Astrocyte (in vitro differentiated cells and primary cell): Measurements from ENCODE around the gene ROR1. TPM values are rescaled to one million over a fixed set of nuclear protein-coding genes. Genes with fewer than 3 reads are reported as not detected.

ENCODE experiments used
- DNase-seq: peaks from one replicate; pipeline ENCODE4 v3.0.0-alpha.2; 2010; ENCODE audit warnings: low read depth
- FAIRE-seq: peaks from 2 replicates; lab custom pipeline; 2011; peaks lifted over from hg19 to GRCh38; lab: Jason Lieb, UNC
- H2AFZ ChIP-seq: 2 replicates; pipeline ENCODE4 v1.6.0; 2012; ENCODE audit warnings: low read depth, low read length, inconsistent platforms
- H3K27ac ChIP-seq: 2 replicates; pipeline ENCODE4 v1.5.1; 2011; ENCODE audit warnings: low read depth, low read length, inconsistent platforms
- H3K27me3 ChIP-seq: 2 replicates; pipeline ENCODE4 v1.6.0; 2011; ENCODE audit warnings: low read length, inconsistent platforms; ENCODE audit not compliant: insufficient read depth
- H3K36me3 ChIP-seq: 2 replicates; pipeline ENCODE4 v1.5.1; 2011; ENCODE audit warnings: low read length, inconsistent platforms; ENCODE audit not compliant: insufficient read depth
- H3K4me1 ChIP-seq: 2 replicates; pipeline ENCODE4 v1.5.1; 2011; ENCODE audit warnings: low read length, inconsistent platforms; ENCODE audit not compliant: insufficient read depth
- H3K4me2 ChIP-seq: 2 replicates; pipeline ENCODE4 v1.6.0; 2012; ENCODE audit warnings: low read length, inconsistent platforms
- H3K4me3 ChIP-seq: 2 replicates; pipeline ENCODE4 v1.5.1; 2011; ENCODE audit warnings: low read depth, mild to moderate bottlenecking, low read length, inconsistent platforms; ENCODE audit not compliant: insufficient read depth
- H3K79me2 ChIP-seq: 2 replicates; pipeline ENCODE4 v1.6.0; 2012; ENCODE audit warnings: mild to moderate bottlenecking, low read length, inconsistent platforms; ENCODE audit not compliant: insufficient read depth
- H3K9ac ChIP-seq: 2 replicates; pipeline ENCODE4 v1.6.0; 2012; ENCODE audit warnings: mild to moderate bottlenecking, low read length, inconsistent platforms
- H3K9me3 ChIP-seq: 2 replicates; pipeline ENCODE4 v1.5.1; 2012; ENCODE audit warnings: low read depth, mild to moderate bottlenecking, low read length, inconsistent platforms; ENCODE audit not compliant: insufficient read depth
- H4K20me1 ChIP-seq: 2 replicates; pipeline ENCODE4 v1.6.0; 2012; ENCODE audit warnings: low read length, inconsistent platforms; ENCODE audit not compliant: insufficient read depth
- H3K27ac Mint-ChIP-seq: one replicate; pipeline ENCODE4 v1.8.0; 2021; ENCODE audit warnings: mild to moderate bottlenecking, mixed read lengths; ENCODE audit not compliant: unreplicated experiment
- H3K27me3 Mint-ChIP-seq: one replicate; pipeline ENCODE4 v1.8.0; 2021; ENCODE audit warnings: low read depth, mixed read lengths; ENCODE audit not compliant: unreplicated experiment
- H3K36me3 Mint-ChIP-seq: one replicate; pipeline ENCODE4 v1.8.0; 2021; ENCODE audit warnings: low read depth, mixed read lengths; ENCODE audit not compliant: unreplicated experiment
- H3K4me1 Mint-ChIP-seq: one replicate; pipeline ENCODE4 v1.8.0; 2021; ENCODE audit warnings: low read depth, mixed read lengths; ENCODE audit not compliant: unreplicated experiment
- H3K4me3 Mint-ChIP-seq: one replicate; pipeline ENCODE4 v1.8.0; 2021; ENCODE audit warnings: mild to moderate bottlenecking, moderate library complexity, mixed read lengths; ENCODE audit not compliant: unreplicated experiment
- H3K9me3 Mint-ChIP-seq: one replicate; pipeline ENCODE4 v1.8.0; 2021; ENCODE audit warnings: mild to moderate bottlenecking, mixed read lengths; ENCODE audit not compliant: unreplicated experiment
- CTCF ChIP-seq: IDR thresholded peaks from 2 replicates; pipeline ENCODE4 v1.5.1; 2011; ENCODE audit warnings: low read depth, mild to moderate bottlenecking, inconsistent platforms, low read length, moderate library complexity; ENCODE audit not compliant: insufficient read depth
- EZH2 ChIP-seq: IDR thresholded peaks from 2 replicates; pipeline ENCODE4 v1.6.1; 2012; ENCODE audit warnings: mild to moderate bottlenecking, low read length, inconsistent platforms; ENCODE audit not compliant: insufficient read depth
- total RNA-seq: library from RNA; stranded (reverse); gene quantifications from 2 replicates; pipeline ENCODE4 v1.2.1, GENCODE V29; 2021

ROR1 gene
- total RNA-seq, 1 donor from 2014 or later = 38.3 TPM

GRCh38 chr1:64129701-64130100, 355.9 kb downstream of the ROR1 start:
- H3K4me3 Mint-ChIP-seq = no peak overlapping the region

DNA sequence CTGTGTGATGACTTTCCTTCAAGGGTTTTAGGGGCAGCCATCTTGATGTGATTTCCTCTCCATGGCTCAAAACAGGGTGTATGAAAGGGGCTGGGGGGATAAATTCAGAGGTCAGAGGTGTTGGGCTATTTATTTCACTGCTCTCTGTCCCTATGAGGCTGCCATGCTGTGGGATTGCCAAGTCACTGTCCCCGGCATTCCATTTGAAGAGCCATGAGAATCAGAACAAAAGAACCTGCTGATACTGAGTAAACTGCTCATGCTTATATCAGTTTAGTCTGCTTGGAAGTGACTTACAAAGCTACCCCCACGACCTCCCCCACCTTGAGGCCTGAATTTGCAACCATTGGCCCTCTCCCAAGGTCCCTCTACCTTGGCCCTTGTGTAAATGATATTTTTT, 357.3 kb downstream of the ROR1 start:
- Histone ChIP-seq H3K9me3 (no peaks in the 10 kb centered on the region), H3K27me3 (no peaks in the 10 kb centered on the region), H3K9ac (no peak overlapping the region), H2AFZ (no peak overlapping the region), H3K27ac (no peak overlapping the region), H3K4me3 (no peak overlapping the region), H4K20me1 (no peaks in the 10 kb centered on the region), H3K4me2 (no peak overlapping the region), H3K36me3 (no peaks in the 10 kb centered on the region), H3K79me2 (no peaks in the 10 kb centered on the region), H3K4me1 (peaks cover 12% of the 10 kb centered on the region)
- Mint-ChIP-seq H3K27ac (no peak overlapping the region), H3K4me1 (peaks cover 29% of the 10 kb centered on the region), H3K36me3 (peaks cover 2% of the 10 kb centered on the region), H3K4me3 (no peak overlapping the region), H3K27me3 (no peaks in the 10 kb centered on the region), H3K9me3 (no peaks in the 10 kb centered on the region)
- TF ChIP-seq CTCF (no peak), EZH2 (no peak)
- no peak for FAIRE-seq
- no peak for DNase-seq

More at GRCh38 chr1:64129701-64130100, 355.9 kb downstream of the ROR1 start:
- FAIRE-seq (no peak), DNase-seq (no peak)
- Mint-ChIP-seq H3K4me1 (peaks cover 24% of the 10 kb centered on the region), H3K27ac (no peak overlapping the region), H3K9me3 (no peaks in the 10 kb centered on the region), H3K36me3 (peaks cover 2% of the 10 kb centered on the region), H3K27me3 (no peaks in the 10 kb centered on the region)
- no peak overlapping the region for H3K4me2 ChIP-seq
- no peak overlapping the region for H2AFZ ChIP-seq
- no peak overlapping the region for H3K27ac ChIP-seq
- peaks cover 12% of the 10 kb centered on the region for H3K4me1 ChIP-seq
- no peaks in the 10 kb centered on the region for H3K36me3 ChIP-seq
- H3K9me3 ChIP-seq = no peaks in the 10 kb centered on the region
- no peak overlapping the region for H3K4me3 ChIP-seq
- H4K20me1 ChIP-seq = no peaks in the 10 kb centered on the region
- no peaks in the 10 kb centered on the region for H3K27me3 ChIP-seq
- no peaks in the 10 kb centered on the region for H3K79me2 ChIP-seq
- TF ChIP-seq EZH2 = no peak
- no peak overlapping the region for H3K9ac ChIP-seq

- peak overlapping the region; percentile 12 for H3K4me3 Mint-ChIP-seq
- H3K4me1 Mint-ChIP-seq = peaks cover 43% of the 10 kb centered on the region
- no peaks in the 10 kb centered on the region for H3K36me3 ChIP-seq
- peaks cover 2% of the 10 kb centered on the region for H3K36me3 Mint-ChIP-seq
- H3K79me2 ChIP-seq = no peaks in the 10 kb centered on the region
- TF ChIP-seq EZH2 (no peak), CTCF (no peak)
- peak; percentile 100 for FAIRE-seq
- H3K27me3 ChIP-seq = no peaks in the 10 kb centered on the region
- no peak overlapping the region for H3K9ac ChIP-seq
- H3K4me2 ChIP-seq = peak overlapping the region; percentile 42
- DNase-seq = peak; percentile 90
- no peak overlapping the region for H2AFZ ChIP-seq
- H3K4me1 ChIP-seq = peaks cover 27% of the 10 kb centered on the region
- no peaks in the 10 kb centered on the region for H3K9me3 Mint-ChIP-seq
- no peak overlapping the region for H3K4me3 ChIP-seq
- no peaks in the 10 kb centered on the region for H3K27me3 Mint-ChIP-seq
- H4K20me1 ChIP-seq = no peaks in the 10 kb centered on the region
- H3K9me3 ChIP-seq = no peaks in the 10 kb centered on the region
- H3K27ac ChIP-seq = peak overlapping the region; percentile 33
- peak overlapping the region; percentile 67 for H3K27ac Mint-ChIP-seq
Measured at GRCh38 chr1:64133036-64133435, 359.2 kb downstream of the ROR1 start.
